Astrocyte (in vitro differentiated cells and primary cell): ENCODE results near the gene FAM25A.
"Not testable (repeated sequence)": the region's sequence is repeated elsewhere in the genome, so short reads cannot be mapped to it uniquely, and the experiment has no call there.

Experiments used
- CTCF ChIP-seq: IDR thresholded peaks from 2 replicates; pipeline ENCODE4 v1.5.1; 2011; ENCODE audit warnings: low read depth, mild to moderate bottlenecking, inconsistent platforms, low read length, moderate library complexity; ENCODE audit not compliant: insufficient read depth
- EZH2 ChIP-seq: IDR thresholded peaks from 2 replicates; pipeline ENCODE4 v1.6.1; 2012; ENCODE audit warnings: mild to moderate bottlenecking, low read length, inconsistent platforms; ENCODE audit not compliant: insufficient read depth

DNA sequence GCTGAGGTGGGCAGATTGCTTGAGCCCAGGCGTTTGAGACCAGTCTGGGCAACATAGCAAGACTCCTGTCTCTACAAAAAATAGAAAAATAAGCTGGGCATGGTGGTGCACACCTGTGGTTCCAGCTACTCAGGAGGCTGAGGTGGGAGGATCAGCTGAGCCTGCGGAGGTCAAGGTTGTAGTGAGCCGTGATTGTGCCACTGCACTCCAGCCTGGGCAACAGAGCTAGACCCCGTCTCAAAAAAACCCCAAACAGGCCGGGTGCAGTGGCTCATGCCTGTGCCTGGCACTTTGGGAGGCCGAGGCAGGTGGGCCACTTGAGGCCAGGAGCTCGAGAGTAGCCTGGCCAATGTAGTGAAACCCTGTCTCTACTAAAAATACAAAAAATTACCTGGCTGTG, 23.5 kb downstream of the FAM25A start:
- TF ChIP-seq CTCF, EZH2: not testable (repeated sequence)
